Neural progenitor cell (in vitro differentiated cells): ENCODE data around the gene AFG1L.

ENCODE experiments used
- CTCF ChIP-seq: fragments of 200-600 bp; sonication (generic); IDR thresholded peaks from 2 replicates; pipeline ENCODE4 v1.5.1; 2017; ENCODE audit warnings: antibody characterized with exemption, mild to moderate bottlenecking
- EZH2 ChIP-seq: fragments of 200-600 bp; sonication (generic); IDR thresholded peaks from 2 replicates; pipeline ENCODE4 v1.6.1; 2017; ENCODE audit warnings: antibody characterized with exemption, mild to moderate bottlenecking, moderate library complexity
- EZH2phosphoT487 ChIP-seq: fragments of 200-600 bp; sonication (generic); IDR thresholded peaks from 2 replicates; pipeline ENCODE4 v1.6.1; 2017; ENCODE audit warnings: antibody characterized with exemption

- TF ChIP-seq CTCF (no peak), EZH2 (no peak), EZH2phosphoT487 (no peak)
These were observed 151.8 kb downstream of the AFG1L start for GRCh38 chr6:108446629-108447150.
